ENCODE results near the gene TMPRSS2.

DNA sequence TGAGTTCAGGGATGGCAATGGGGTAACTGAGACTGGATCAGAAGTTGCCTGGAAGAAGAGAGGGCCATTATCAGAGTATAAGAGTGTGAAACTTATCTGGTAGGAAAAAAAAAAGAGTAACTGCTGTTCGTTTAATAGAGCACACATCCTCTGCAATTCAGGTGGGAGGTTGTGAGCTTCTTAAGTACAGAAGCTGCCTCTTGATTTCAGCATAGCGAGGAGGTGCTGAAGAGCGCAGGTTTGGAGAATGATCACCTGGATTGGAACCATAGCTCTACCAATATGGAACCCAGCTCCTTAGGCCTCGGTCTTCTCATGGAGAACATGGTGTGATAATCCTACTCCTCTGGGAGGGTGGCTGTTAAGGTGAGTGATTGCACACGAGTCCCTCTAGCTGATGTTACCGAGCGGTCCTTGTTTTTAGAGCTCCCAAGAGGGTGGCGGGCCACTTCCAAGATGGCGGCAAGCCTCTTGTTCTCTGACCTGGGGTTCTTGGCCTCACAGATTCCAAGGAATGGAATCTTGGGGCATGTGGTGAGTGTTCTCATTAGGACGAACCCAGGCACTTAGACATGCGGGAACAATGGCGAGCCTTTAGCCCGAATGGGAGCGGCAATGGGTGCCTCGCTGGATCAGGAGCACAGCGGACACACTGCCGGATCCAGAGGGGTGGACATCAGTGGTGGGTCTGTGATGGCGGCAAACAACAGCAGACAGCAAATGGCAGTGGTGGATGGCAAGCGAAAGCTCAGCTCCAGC, 85.2 kb downstream of the TMPRSS2 start:
- TF ChIP-seq, protein P1, sequence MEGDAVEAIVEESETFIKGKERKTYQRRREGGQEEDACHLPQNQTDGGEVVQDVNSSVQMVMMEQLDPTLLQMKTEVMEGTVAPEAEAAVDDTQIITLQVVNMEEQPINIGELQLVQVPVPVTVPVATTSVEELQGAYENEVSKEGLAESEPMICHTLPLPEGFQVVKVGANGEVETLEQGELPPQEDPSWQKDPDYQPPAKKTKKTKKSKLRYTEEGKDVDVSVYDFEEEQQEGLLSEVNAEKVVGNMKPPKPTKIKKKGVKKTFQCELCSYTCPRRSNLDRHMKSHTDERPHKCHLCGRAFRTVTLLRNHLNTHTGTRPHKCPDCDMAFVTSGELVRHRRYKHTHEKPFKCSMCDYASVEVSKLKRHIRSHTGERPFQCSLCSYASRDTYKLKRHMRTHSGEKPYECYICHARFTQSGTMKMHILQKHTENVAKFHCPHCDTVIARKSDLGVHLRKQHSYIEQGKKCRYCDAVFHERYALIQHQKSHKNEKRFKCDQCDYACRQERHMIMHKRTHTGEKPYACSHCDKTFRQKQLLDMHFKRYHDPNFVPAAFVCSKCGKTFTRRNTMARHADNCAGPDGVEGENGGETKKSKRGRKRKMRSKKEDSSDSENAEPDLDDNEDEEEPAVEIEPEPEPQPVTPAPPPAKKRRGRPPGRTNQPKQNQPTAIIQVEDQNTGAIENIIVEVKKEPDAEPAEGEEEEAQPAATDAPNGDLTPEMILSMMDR (IDR thresholded peaks at IDR 0.05), result no peak
- no peak for TF ChIP-seq POLR2A (IDR thresholded peaks at IDR 0.05)
